Ascending aorta (tissue), 2 donors: ENCODE measurements around the gene ANK3. TPM values are rescaled to one million over a fixed set of nuclear protein-coding genes. Genes with fewer than 3 reads are reported as not detected.

Experiments
- DNase-seq, 2 donors: peaks; one replicate each; pipeline ENCODE4 v3.0.0-alpha.2; 2019; ENCODE audit warnings: low spot score in 2 of 2
- H3K27ac ChIP-seq, 2 donors: fragments of 200-600 bp; sonication (generic); one replicate each; pipeline ENCODE4 v1.5.1; 2016 to 2017; ENCODE audit warnings: mild to moderate bottlenecking in 1 of 2
- H3K27me3 ChIP-seq: fragments of 200-600 bp; sonication (generic); one replicate; pipeline ENCODE4 v1.5.1; 2017
- H3K36me3 ChIP-seq, 2 donors: fragments of 200-600 bp; sonication (generic); one replicate each; pipeline ENCODE4 v1.5.1; 2016
- H3K4me1 ChIP-seq, 2 donors: fragments of 200-600 bp; sonication (generic); one replicate each; pipeline ENCODE4 v1.5.1; 2016 to 2017; ENCODE audit warnings: mild to moderate bottlenecking in 1 of 2
- H3K4me3 ChIP-seq, 2 donors: fragments of 200-600 bp; sonication (generic); one replicate each; pipeline ENCODE4 v1.5.1; 2016 to 2017; ENCODE audit warnings: mild to moderate bottlenecking in 1 of 2
- H3K9me3 ChIP-seq, 2 donors: fragments of 200-600 bp; sonication (generic); one replicate each; pipeline ENCODE4 v1.5.1; 2016
- CTCF ChIP-seq, 3 experiments: fragments of 200-600 bp in 2 of 3; fragments of 450-650 bp in 1 of 3; sonication (generic) in 2 of 3; IDR thresholded peaks; one replicate each; pipeline ENCODE4 v1.5.1; 2016 to 2019; ENCODE audit warnings: antibody characterized with exemption in 3 of 3, mild to moderate bottlenecking in 1 of 3, moderate library complexity in 1 of 3
- intact Hi-C: fragments of 100-400 bp; cut with DNase I; formaldehyde crosslinking; loops from one replicate; pipeline ENCODE4 v1.15.1; 2023
- total RNA-seq: library from RNA; depleted of rRNA; stranded (reverse); fragments of >200 nt; gene quantifications from one replicate; pipeline ENCODE4 v1.1.0, GENCODE V29; 2016

The ANK3 gene
- total RNA-seq, 1 donor from 2014 or later = 28.3 TPM

GRCh38 chr10:60403168-60403873 lies 13.6 kb upstream of the ANK3 start:
- no peak for TF ChIP-seq CTCF (IDR thresholded peaks at IDR 0.05)
- Histone ChIP-seq H3K4me3 (no peak overlapping the region), H3K27ac (no peak overlapping the region), H3K4me1 (no peaks in the 10 kb centered on the region), H3K36me3 (no peaks in the 10 kb centered on the region), H3K9me3 (peaks cover 0 to 7% of the 10 kb centered on the region in 2 donors), H3K27me3 (no peaks in the 10 kb centered on the region)
- no peak for DNase-seq
- intact Hi-C loops = no loop called here

- Histone ChIP-seq H3K36me3 (no peaks in the 10 kb centered on the region), H3K4me1 (no peaks in the 10 kb centered on the region), H3K4me3 (no peak overlapping the region), H3K27ac (no peak overlapping the region), H3K9me3 (peaks cover 0 to 7% of the 10 kb centered on the region in 2 donors), H3K27me3 (no peaks in the 10 kb centered on the region)
- no peak for TF ChIP-seq CTCF (IDR thresholded peaks at IDR 0.05)
- intact Hi-C loops = no loop called here
- no peak for DNase-seq
Observed at GRCh38 chr10:60400366-60400765, 10.7 kb upstream of the ANK3 start.

GRCh38 chr10:60399328-60399727 lies 9.7 kb upstream of the ANK3 start:
- Histone ChIP-seq H3K9me3 (peaks cover 0 to 7% of the 10 kb centered on the region in 2 donors), H3K4me1 (no peaks in the 10 kb centered on the region), H3K36me3 (no peaks in the 10 kb centered on the region), H3K4me3 (no peak overlapping the region), H3K27ac (no peak overlapping the region), H3K27me3 (no peaks in the 10 kb centered on the region)
- intact Hi-C loops = no loop called here
- DNase-seq = no peak
- TF ChIP-seq CTCF (IDR thresholded peaks at IDR 0.05) = no peak

GRCh38 chr10:60397792-60398191 lies 8.1 kb upstream of the ANK3 start:
- H3K27me3 ChIP-seq = no peaks in the 10 kb centered on the region
- no peaks in the 10 kb centered on the region for H3K4me1 ChIP-seq
- H3K36me3 ChIP-seq = no peaks in the 10 kb centered on the region
- intact Hi-C loops = no loop called here
- no peak for TF ChIP-seq CTCF (IDR thresholded peaks at IDR 0.05)
- H3K9me3 ChIP-seq = peaks cover 0 to 3% of the 10 kb centered on the region in 2 donors
- no peak for DNase-seq
- no peak overlapping the region for H3K4me3 ChIP-seq
- H3K27ac ChIP-seq = no peak overlapping the region

GRCh38 chr10:60396766-60397165 lies 7.1 kb upstream of the ANK3 start:
- Histone ChIP-seq H3K27me3 (no peaks in the 10 kb centered on the region), H3K36me3 (no peaks in the 10 kb centered on the region), H3K27ac (no peak overlapping the region), H3K9me3 (no peaks in the 10 kb centered on the region), H3K4me3 (no peak overlapping the region), H3K4me1 (no peaks in the 10 kb centered on the region)
- intact Hi-C loops = no loop called here
- DNase-seq = no peak
- no peak for TF ChIP-seq CTCF (IDR thresholded peaks at IDR 0.05)

GRCh38 chr10:60395711-60396110 lies 6.0 kb upstream of the ANK3 start:
- DNase-seq = no peak
- no peaks in the 10 kb centered on the region for H3K27me3 ChIP-seq
- intact Hi-C loops = no loop called here
- no peaks in the 10 kb centered on the region for H3K36me3 ChIP-seq
- H3K27ac ChIP-seq = no peak overlapping the region
- no peak overlapping the region for H3K4me3 ChIP-seq
- no peaks in the 10 kb centered on the region for H3K9me3 ChIP-seq
- H3K4me1 ChIP-seq = no peaks in the 10 kb centered on the region
- TF ChIP-seq CTCF (IDR thresholded peaks at IDR 0.05) = no peak
